ENCODE results near the gene TMEM163. TPM values are rescaled to one million over a fixed set of nuclear protein-coding genes. Genes with fewer than 3 reads are reported as not detected.

The TMEM163 gene
- polyA plus RNA-seq, 3 donors: 0.01 TPM; not detected in 2

DNA sequence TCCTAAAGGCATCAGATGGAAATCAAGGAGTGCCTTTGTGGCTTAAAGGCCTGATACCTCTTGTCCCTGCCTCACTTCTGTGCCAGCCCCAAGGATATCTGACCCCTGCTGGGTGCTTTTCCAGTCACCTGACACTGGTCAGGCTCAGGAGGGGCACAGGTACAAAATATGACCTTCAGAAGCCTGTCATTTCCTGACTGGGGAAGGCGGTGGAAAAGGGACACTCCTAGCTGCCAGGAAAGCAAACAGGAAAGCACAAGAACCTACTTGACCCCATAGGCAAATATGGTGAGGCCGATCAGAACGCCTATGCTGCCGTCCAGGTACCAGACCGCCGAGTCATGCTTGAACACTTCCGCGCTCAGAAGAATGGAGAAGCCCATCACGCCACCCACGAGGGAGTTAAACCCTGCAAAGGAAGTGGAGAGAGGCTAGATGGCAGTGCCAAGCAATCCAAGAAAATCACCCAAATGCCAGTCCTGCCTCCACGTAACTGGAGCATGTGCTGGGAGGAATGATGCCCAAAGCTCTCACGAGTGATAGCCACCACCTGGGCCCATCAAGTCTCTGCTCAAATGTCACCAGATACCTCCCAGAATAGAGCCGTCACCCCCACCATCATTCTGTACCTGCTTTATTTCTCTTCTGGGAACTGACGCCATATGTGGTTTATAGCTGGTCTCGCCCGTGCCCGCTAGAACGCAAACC is 260.9 kb downstream of the TMEM163 start:
- 76% methylated on average over 10 of the region's 18 CpGs for WGBS (ENCODE audit: insufficient coverage)
- DNase-seq: no peak
- no peaks in the 10 kb centered on the region for H4K20me1 ChIP-seq (ENCODE audit: insufficient read depth, low read length)
- H3K4me2 ChIP-seq (replicated peaks; ENCODE audit: extremely low read depth, low read length, poor library complexity, severe bottlenecking): no peak overlapping the region
- H3K9ac ChIP-seq (ENCODE audit: insufficient read depth, low read length, poor library complexity, severe bottlenecking): no peak overlapping the region
- peaks cover 0 to 7% of the 10 kb centered on the region in 2 donors for H3K36me3 ChIP-seq (replicated peaks in 1 of 2; ENCODE audit: control insufficient read depth in 1 of 2, insufficient read depth in 2 of 2, low read length in 2 of 2)
- no peak overlapping the region for H2AFZ ChIP-seq (ENCODE audit: insufficient read depth, low read depth, low read length, poor library complexity, severe bottlenecking)
- no peaks in the 10 kb centered on the region for H3K27me3 ChIP-seq (ENCODE audit: control insufficient read depth in 2 of 2, insufficient read depth in 2 of 2, low read length in 2 of 2)
- TF ChIP-seq, protein P1, sequence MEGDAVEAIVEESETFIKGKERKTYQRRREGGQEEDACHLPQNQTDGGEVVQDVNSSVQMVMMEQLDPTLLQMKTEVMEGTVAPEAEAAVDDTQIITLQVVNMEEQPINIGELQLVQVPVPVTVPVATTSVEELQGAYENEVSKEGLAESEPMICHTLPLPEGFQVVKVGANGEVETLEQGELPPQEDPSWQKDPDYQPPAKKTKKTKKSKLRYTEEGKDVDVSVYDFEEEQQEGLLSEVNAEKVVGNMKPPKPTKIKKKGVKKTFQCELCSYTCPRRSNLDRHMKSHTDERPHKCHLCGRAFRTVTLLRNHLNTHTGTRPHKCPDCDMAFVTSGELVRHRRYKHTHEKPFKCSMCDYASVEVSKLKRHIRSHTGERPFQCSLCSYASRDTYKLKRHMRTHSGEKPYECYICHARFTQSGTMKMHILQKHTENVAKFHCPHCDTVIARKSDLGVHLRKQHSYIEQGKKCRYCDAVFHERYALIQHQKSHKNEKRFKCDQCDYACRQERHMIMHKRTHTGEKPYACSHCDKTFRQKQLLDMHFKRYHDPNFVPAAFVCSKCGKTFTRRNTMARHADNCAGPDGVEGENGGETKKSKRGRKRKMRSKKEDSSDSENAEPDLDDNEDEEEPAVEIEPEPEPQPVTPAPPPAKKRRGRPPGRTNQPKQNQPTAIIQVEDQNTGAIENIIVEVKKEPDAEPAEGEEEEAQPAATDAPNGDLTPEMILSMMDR (IDR thresholded peaks at IDR 0.05): no peak
- H3K9me3 ChIP-seq (replicated peaks in 1 of 2; ENCODE audit: control insufficient read depth in 1 of 2, insufficient read depth in 1 of 2, low read length in 2 of 2): no peaks in the 10 kb centered on the region
- H3K4me1 ChIP-seq (ENCODE audit: control insufficient read depth in 1 of 2, insufficient read depth in 2 of 2, low read length in 2 of 2): no peaks in the 10 kb centered on the region
- no peaks in the 10 kb centered on the region for H3K79me2 ChIP-seq (ENCODE audit: insufficient read depth, low read length)
- peaks cover 0 to 1% (median 1%) of the 10 kb centered on the region in 3 donors for H3K27me3 Mint-ChIP-seq (ENCODE audit: low read depth in 3 of 3)
- H3K36me3 Mint-ChIP-seq: peaks cover 8 to 10% of the 10 kb centered on the region in 2 donors
- no peaks in the 10 kb centered on the region for H3K9me3 Mint-ChIP-seq
- peaks cover 6% of the 10 kb centered on the region for H3K4me1 Mint-ChIP-seq
- no peak overlapping the region for H3K27ac ChIP-seq (ENCODE audit: low read depth in 1 of 2, low read length in 2 of 2)
- no peak overlapping the region for H3K4me3 ChIP-seq (replicated peaks in 1 of 3; ENCODE audit: low read depth in 2 of 3, low read length in 3 of 3)
- intact Hi-C loops (cut with micrococcal nuclease): no loop called here
- no peak overlapping the region for H3K27ac Mint-ChIP-seq
- H3K4me3 Mint-ChIP-seq: no peak overlapping the region

- Histone ChIP-seq H3K79me2 (ENCODE audit: insufficient read depth, low read length) (no peaks in the 10 kb centered on the region), H3K9ac (ENCODE audit: insufficient read depth, low read length, poor library complexity, severe bottlenecking) (no peak overlapping the region), H3K27ac (ENCODE audit: low read depth in 1 of 2, low read length in 2 of 2) (no peak overlapping the region), H3K9me3 (replicated peaks in 1 of 2; ENCODE audit: control insufficient read depth in 1 of 2, insufficient read depth in 1 of 2, low read length in 2 of 2) (no peaks in the 10 kb centered on the region), H3K4me3 (replicated peaks in 1 of 3; ENCODE audit: low read depth in 2 of 3, low read length in 3 of 3) (no peak overlapping the region), H3K4me1 (ENCODE audit: control insufficient read depth in 1 of 2, insufficient read depth in 2 of 2, low read length in 2 of 2) (no peaks in the 10 kb centered on the region), H3K27me3 (ENCODE audit: control insufficient read depth in 2 of 2, insufficient read depth in 2 of 2, low read length in 2 of 2) (no peaks in the 10 kb centered on the region), H3K4me2 (replicated peaks; ENCODE audit: extremely low read depth, low read length, poor library complexity, severe bottlenecking) (no peak overlapping the region), H2AFZ (ENCODE audit: insufficient read depth, low read depth, low read length, poor library complexity, severe bottlenecking) (no peak overlapping the region), H3K36me3 (replicated peaks in 1 of 2; ENCODE audit: control insufficient read depth in 1 of 2, insufficient read depth in 2 of 2, low read length in 2 of 2) (peaks cover 2 to 7% of the 10 kb centered on the region in 2 donors), H4K20me1 (ENCODE audit: insufficient read depth, low read length) (no peaks in the 10 kb centered on the region)
- H3K36me3 Mint-ChIP-seq: peaks cover 8 to 10% of the 10 kb centered on the region in 2 donors
- peaks cover 0 to 1% (median 1%) of the 10 kb centered on the region in 3 donors for H3K27me3 Mint-ChIP-seq (ENCODE audit: low read depth in 3 of 3)
- no peak overlapping the region for H3K4me3 Mint-ChIP-seq
- TF ChIP-seq, protein P1 (IDR thresholded peaks at IDR 0.05): no peak
- 92% methylated on average over 7 of the region's 7 CpGs for WGBS (ENCODE audit: insufficient coverage)
- DNase-seq: no peak
- no peak overlapping the region for H3K27ac Mint-ChIP-seq
- H3K9me3 Mint-ChIP-seq: no peaks in the 10 kb centered on the region
- H3K4me1 Mint-ChIP-seq: peaks cover 6% of the 10 kb centered on the region
- intact Hi-C loops (cut with micrococcal nuclease): no loop called here
These were observed 261.4 kb downstream of the TMEM163 start for GRCh38 chr2:134457353-134457752.
